Ascending aorta (tissue), 2 donors: ENCODE measurements around the gene EMP2. TPM values are rescaled to one million over a fixed set of nuclear protein-coding genes. Genes with fewer than 3 reads are reported as not detected.

Experiments used
- DNase-seq, 2 donors: peaks; one replicate each; pipeline ENCODE4 v3.0.0-alpha.2; 2019; ENCODE audit warnings: low spot score in 2 of 2
- H3K27ac ChIP-seq, 2 donors: fragments of 200-600 bp; sonication (generic); one replicate each; pipeline ENCODE4 v1.5.1; 2016 to 2017; ENCODE audit warnings: mild to moderate bottlenecking in 1 of 2
- H3K27me3 ChIP-seq: fragments of 200-600 bp; sonication (generic); one replicate; pipeline ENCODE4 v1.5.1; 2017
- H3K36me3 ChIP-seq, 2 donors: fragments of 200-600 bp; sonication (generic); one replicate each; pipeline ENCODE4 v1.5.1; 2016
- H3K4me1 ChIP-seq, 2 donors: fragments of 200-600 bp; sonication (generic); one replicate each; pipeline ENCODE4 v1.5.1; 2016 to 2017; ENCODE audit warnings: mild to moderate bottlenecking in 1 of 2
- H3K4me3 ChIP-seq, 2 donors: fragments of 200-600 bp; sonication (generic); one replicate each; pipeline ENCODE4 v1.5.1; 2016 to 2017; ENCODE audit warnings: mild to moderate bottlenecking in 1 of 2
- H3K9me3 ChIP-seq, 2 donors: fragments of 200-600 bp; sonication (generic); one replicate each; pipeline ENCODE4 v1.5.1; 2016
- CTCF ChIP-seq, 3 experiments: fragments of 200-600 bp in 2 of 3; fragments of 450-650 bp in 1 of 3; sonication (generic) in 2 of 3; IDR thresholded peaks; one replicate each; pipeline ENCODE4 v1.5.1; 2016 to 2019; ENCODE audit warnings: antibody characterized with exemption in 3 of 3, mild to moderate bottlenecking in 1 of 3, moderate library complexity in 1 of 3
- intact Hi-C: fragments of 100-400 bp; cut with DNase I; formaldehyde crosslinking; loops from one replicate; pipeline ENCODE4 v1.15.1; 2023
- total RNA-seq: library from RNA; depleted of rRNA; stranded (reverse); fragments of >200 nt; gene quantifications from one replicate; pipeline ENCODE4 v1.1.0, GENCODE V29; 2016

The EMP2 gene
- total RNA-seq, 1 donor from 2014 or later = 49.2 TPM

GRCh38 chr16:10576390-10577304, 3.8 kb downstream of the EMP2 start:
- no peak for TF ChIP-seq CTCF (IDR thresholded peaks at IDR 0.05)
- H3K4me3 ChIP-seq = peak overlapping the region; percentile 72 to 90
- peaks cover 0 to 3% of the 10 kb centered on the region in 2 donors for H3K36me3 ChIP-seq
- H3K4me1 ChIP-seq = peaks cover 6 to 46% of the 10 kb centered on the region in 2 donors
- DNase-seq = no peak
- H3K27me3 ChIP-seq = no peaks in the 10 kb centered on the region
- intact Hi-C loops = loop anchor here (5.0 kb wide), 1 partner anchor 1484 kb away; the partner anchor contains the start of gene HAPSTR1
- H3K9me3 ChIP-seq = no peaks in the 10 kb centered on the region
- H3K27ac ChIP-seq = peak overlapping the region; percentile 87 to 97

GRCh38 chr16:10575506-10576130, 4.8 kb downstream of the EMP2 start:
- no peaks in the 10 kb centered on the region for H3K27me3 ChIP-seq
- no peaks in the 10 kb centered on the region for H3K9me3 ChIP-seq
- peaks cover 6 to 47% of the 10 kb centered on the region in 2 donors for H3K4me1 ChIP-seq
- TF ChIP-seq CTCF (IDR thresholded peaks at IDR 0.05) = no peak
- H3K4me3 ChIP-seq = no peak overlapping the region
- intact Hi-C loops = loop anchor here (5.0 kb wide), 1 partner anchor 1483 kb away; the partner anchor contains the start of gene HAPSTR1
- DNase-seq = no peak
- peak overlapping the region; percentile 16 to 97 for H3K27ac ChIP-seq
- H3K36me3 ChIP-seq = peaks cover 0 to 6% of the 10 kb centered on the region in 2 donors

- no peak overlapping the region for H3K27ac ChIP-seq
- no peak for TF ChIP-seq CTCF (IDR thresholded peaks at IDR 0.05)
- H3K27me3 ChIP-seq = no peaks in the 10 kb centered on the region
- H3K9me3 ChIP-seq = no peaks in the 10 kb centered on the region
- H3K36me3 ChIP-seq = peaks cover 0 to 6% of the 10 kb centered on the region in 2 donors
- intact Hi-C loops = no loop called here
- peaks cover 8 to 61% of the 10 kb centered on the region in 2 donors for H3K4me1 ChIP-seq
- no peak for DNase-seq
- no peak overlapping the region for H3K4me3 ChIP-seq
Observed at GRCh38 chr16:10572611-10573010, 7.8 kb downstream of the EMP2 start.

- DNase-seq = no peak
- Histone ChIP-seq H3K4me3 (no peak overlapping the region), H3K9me3 (no peaks in the 10 kb centered on the region), H3K27ac (peak overlapping the region; percentile 59 to 79), H3K4me1 (peaks cover 5 to 61% of the 10 kb centered on the region in 2 donors), H3K36me3 (peaks cover 0 to 6% of the 10 kb centered on the region in 2 donors), H3K27me3 (no peaks in the 10 kb centered on the region)
- intact Hi-C loops = no loop called here
- no peak for TF ChIP-seq CTCF (IDR thresholded peaks at IDR 0.05)
Observed at GRCh38 chr16:10571354-10571753, 9.0 kb downstream of the EMP2 start.

- Histone ChIP-seq H3K27ac (peak overlapping the region; percentile 79 to 93), H3K4me3 (peak overlapping the region in 1 of 2 donors; percentile 19), H3K9me3 (no peaks in the 10 kb centered on the region), H3K27me3 (no peaks in the 10 kb centered on the region), H3K36me3 (peaks cover 0 to 6% of the 10 kb centered on the region in 2 donors), H3K4me1 (peaks cover 18 to 64% of the 10 kb centered on the region in 2 donors)
- TF ChIP-seq CTCF (IDR thresholded peaks at IDR 0.05) = no peak
- no peak for DNase-seq
- intact Hi-C loops = loop anchor here (5.0 kb wide), 1 partner anchor 258 kb away; no protein-coding TSS in a partner anchor
Observed at GRCh38 chr16:10569621-10570020, 10.8 kb downstream of the EMP2 start.
